GM12878 (cell line): ENCODE results near the gene RHPN2. TPM values are rescaled to one million over a fixed set of nuclear protein-coding genes. Genes with fewer than 3 reads are reported as not detected.
"Not testable (repeated sequence)": the region's sequence is repeated elsewhere in the genome, so short reads cannot be mapped to it uniquely, and the experiment has no call there.

Source experiments
- ATAC-seq: fragments of 200-7000 bp; cut with Tn5 transposase; 3 replicates; pipeline ENCODE4 v1.9.1; 2020; ENCODE audit warnings: mild to moderate bottlenecking, moderate library complexity
- BruUV-seq: library from RNA; stranded (reverse); fragments of 400-500 nt; replicated peaks from 2 replicates; lab custom pipeline; 2021; lab: Mats Ljungman, UMichigan
- CTCF ChIA-PET: fragments of 300-600 bp; sonication (Branson Sonifier 250); formaldehyde crosslinking; extraction: SDS; loops from one replicate; lab custom pipeline; 2021; ENCODE audit warnings: inconsistent platforms; lab: Yijun Ruan, JAX
- POLR2A ChIA-PET: fragments of 350-600 bp; formaldehyde crosslinking; extraction: SDS; loops from one replicate; lab custom pipeline; 2021; ENCODE audit warnings: inconsistent platforms; lab: Charles Lee
- RAD21 ChIA-PET: fragments of 300-600 bp; sonication (Branson Sonifier 250); formaldehyde crosslinking; loops from one replicate; lab custom pipeline; 2023; ENCODE audit warnings: antibody characterized with exemption; ENCODE audit not compliant: unreplicated experiment; lab: Charles Lee
- SMC1A ChIA-PET: fragments of 300-600 bp; sonication (Branson Sonifier 250); formaldehyde crosslinking; loops from one replicate; lab custom pipeline; 2023; ENCODE audit not compliant: unreplicated experiment, uncharacterized antibody; lab: Charles Lee
- DNase-seq: peaks from one replicate; pipeline ENCODE4 v3.0.0-alpha.2; 2011; ENCODE audit warnings: low read depth, low spot score
- FAIRE-seq: peaks from 3 replicates; lab custom pipeline; 2011; peaks lifted over from hg19 to GRCh38; lab: Jason Lieb, UNC
- H2AFZ ChIP-seq: 2 replicates; pipeline ENCODE4 v1.6.0; 2011; ENCODE audit warnings: low read depth, low read length, control low read depth; ENCODE audit not compliant: control insufficient read depth
- H3K27ac ChIP-seq: 2 replicates; pipeline ENCODE4 v1.5.1; 2011; ENCODE audit warnings: control low read depth; ENCODE audit not compliant: control insufficient read depth, insufficient read depth
- H3K27me3 ChIP-seq, 2 experiments: replicated peaks in 1 of 2; 2 replicates each; pipeline versions ENCODE4 v1.6.0 to v1.6.1; 2011; ENCODE audit warnings: low read length in 1 of 2; ENCODE audit not compliant: control insufficient read depth in 2 of 2, insufficient read depth in 2 of 2
- H3K36me3 ChIP-seq, 2 experiments: 2 replicates each; pipeline ENCODE4 v1.5.1; 2011; ENCODE audit warnings: low read length in 1 of 2; ENCODE audit not compliant: control insufficient read depth in 2 of 2, insufficient read depth in 2 of 2
- H3K4me1 ChIP-seq: 2 replicates; pipeline ENCODE4 v1.6.1; 2011; ENCODE audit warnings: mild to moderate bottlenecking, low read length, moderate library complexity, mixed read lengths; ENCODE audit not compliant: control insufficient read depth, insufficient read depth
- H3K4me2 ChIP-seq: 2 replicates; pipeline ENCODE4 v1.6.0; 2011; ENCODE audit warnings: control low read depth; ENCODE audit not compliant: control insufficient read depth, insufficient read depth
- H3K4me3 ChIP-seq: fragments of 200-600 bp; sonication (generic); 2 replicates; pipeline ENCODE4 v1.5.1; 2016
- H3K79me2 ChIP-seq: 2 replicates; pipeline ENCODE4 v1.6.0; 2011; ENCODE audit warnings: low read length; ENCODE audit not compliant: control insufficient read depth, insufficient read depth
- H3K9ac ChIP-seq: 2 replicates; pipeline ENCODE4 v1.8.0; 2011; ENCODE audit warnings: low read length, control low read depth, mixed read lengths; ENCODE audit not compliant: control insufficient read depth, insufficient read depth
- H3K9me3 ChIP-seq: replicated peaks from 3 replicates; pipeline ENCODE4 v1.5.1; 2011; ENCODE audit warnings: mild to moderate bottlenecking, low read length; ENCODE audit not compliant: control insufficient read depth, insufficient read depth
- H4K20me1 ChIP-seq: 2 replicates; pipeline ENCODE4 v1.6.0; 2011; ENCODE audit not compliant: control insufficient read depth, insufficient read depth
- ASH2L ChIP-seq: fragments of 300-600, 200-600 bp; sonication (generic); IDR thresholded peaks from 2 replicates; pipeline ENCODE4 v1.6.1; 2017; ENCODE audit warnings: low read depth, mild to moderate bottlenecking, borderline replicate concordance
- CBX3 ChIP-seq: fragments of 200-600 bp; sonication (generic); IDR thresholded peaks from 2 replicates; pipeline ENCODE4 v1.6.1; 2016; ENCODE audit warnings: low read depth, borderline replicate concordance
- MYB ChIP-seq: fragments of 150-350 bp; IDR thresholded peaks from 2 replicates; pipeline ENCODE4 v1.6.1; 2014; ENCODE audit warnings: mild to moderate bottlenecking, low read depth, low read length, borderline replicate concordance
- NRF1 ChIP-seq: conservative IDR thresholded peaks from 2 replicates; pipeline ENCODE4 v1.6.1; 2011; ENCODE audit warnings: mild to moderate bottlenecking, low read depth, low read length, improper control_type of control experiment
- POLR2A ChIP-seq: IDR thresholded peaks from 2 replicates; pipeline ENCODE4 v1.6.1; 2011; ENCODE audit warnings: low read depth, mild to moderate bottlenecking, low read length
- POU2F2 ChIP-seq: IDR thresholded peaks from 3 replicates; pipeline ENCODE4 v1.6.1; 2011; ENCODE audit warnings: low read depth, mild to moderate bottlenecking, low read length, borderline replicate concordance
- SMAD5 ChIP-seq: IDR thresholded peaks from 2 replicates; pipeline ENCODE4 v1.6.1; 2016; ENCODE audit warnings: antibody characterized with exemption, low read depth
- SP1 ChIP-seq: IDR thresholded peaks from one replicate; pipeline ENCODE4 v1.6.1; 2011; ENCODE audit warnings: low read depth, low read length
- SRF ChIP-seq, 2 experiments: IDR thresholded peaks; 2 replicates each; pipeline ENCODE4 v1.6.1; 2011; ENCODE audit warnings: low read depth in 2 of 2, low read length in 2 of 2, mild to moderate bottlenecking in 1 of 2, moderate library complexity in 1 of 2
- STAT1 ChIP-seq: fragments of 450-650 bp; conservative IDR thresholded peaks from 2 replicates; pipeline ENCODE4 v1.6.1; 2014; ENCODE audit warnings: antibody characterized with exemption, mild to moderate bottlenecking
- SUPT20H ChIP-seq: IDR thresholded peaks from 2 replicates; pipeline ENCODE4 v1.6.1; 2011; ENCODE audit warnings: low read depth, mild to moderate bottlenecking, low read length, moderate library complexity, borderline replicate concordance; ENCODE audit not compliant: control insufficient read depth
- ZZZ3 ChIP-seq: IDR thresholded peaks from 2 replicates; pipeline ENCODE4 v1.6.1; 2011; ENCODE audit warnings: low read depth; ENCODE audit not compliant: control insufficient read depth, insufficient read length
- WGBS: methylation state at CpG from one replicate; pipeline ENCODE4 v1.1.6; 2016; ENCODE audit warnings: low lambda C conversion rate; ENCODE audit not compliant: insufficient replicate concordance, insufficient coverage; ENCODE audit errors: missing lambda C conversion rate; 5-methylcytosine and 5-hydroxymethylcytosine counted together
- in situ Hi-C: fragments of 300-500 bp; cut with MboI; formaldehyde crosslinking; loops from 9 replicates; pipeline ENCODE4 v1.14.3; 2018; ENCODE audit warnings: mixed read lengths
- intact Hi-C: fragments of 100-400 bp; cut with micrococcal nuclease; formaldehyde crosslinking; loops from one replicate; pipeline ENCODE4 v1.14.2; 2022; ENCODE audit not compliant: unreplicated experiment
- polyA plus RNA-seq, 11 experiments: library from polyadenylated mRNA; depleted of rRNA in 4 of 11; unstranded in 6 of 11; stranded (reverse) in 5 of 11; fragments of >200 nt; fragmentation: Nextera tagmentation in 4 of 11; fragmentation: Illumina TruSeq in 1 of 11; extraction: Ambion mirVana in 4 of 11; extraction: Trizol in 1 of 11; gene quantifications; 1 replicate in 1 of 11; 2 replicates in 10 of 11; pipeline versions ENCODE4 v1.2.1 to v1.2.3, GENCODE V29; 2011 to 2016; ENCODE audit warnings: inconsistent platforms in 2 of 11, missing spikeins in 2 of 11, low read depth in 1 of 11
- total RNA-seq, 4 experiments: library from RNA; depleted of rRNA in 3 of 4; stranded (reverse); fragments of >200 nt in 3 of 4; fragmentation: Illumina TruSeq in 1 of 4; extraction: Trizol in 1 of 4; gene quantifications; 2 replicates each; pipeline versions ENCODE4 v1.2.1 to v1.2.3, GENCODE V29; 2013 to 2021
- TF ChIP-seq, protein P1 (sequence below): fragments of 450-650 bp; IDR thresholded peaks from 2 replicates; pipeline ENCODE4 v1.6.1; 2018; ENCODE audit warnings: borderline replicate concordance, mild to moderate bottlenecking; ENCODE audit not compliant: partially characterized antibody

The RHPN2 gene
- total and polyA plus RNA-seq, 10 of the 15 experiments (the other 5 are each of a cell fraction or from before 2014, with no cell fraction given) = 0.71 to 7.4 (median 3.7) TPM

DNA sequence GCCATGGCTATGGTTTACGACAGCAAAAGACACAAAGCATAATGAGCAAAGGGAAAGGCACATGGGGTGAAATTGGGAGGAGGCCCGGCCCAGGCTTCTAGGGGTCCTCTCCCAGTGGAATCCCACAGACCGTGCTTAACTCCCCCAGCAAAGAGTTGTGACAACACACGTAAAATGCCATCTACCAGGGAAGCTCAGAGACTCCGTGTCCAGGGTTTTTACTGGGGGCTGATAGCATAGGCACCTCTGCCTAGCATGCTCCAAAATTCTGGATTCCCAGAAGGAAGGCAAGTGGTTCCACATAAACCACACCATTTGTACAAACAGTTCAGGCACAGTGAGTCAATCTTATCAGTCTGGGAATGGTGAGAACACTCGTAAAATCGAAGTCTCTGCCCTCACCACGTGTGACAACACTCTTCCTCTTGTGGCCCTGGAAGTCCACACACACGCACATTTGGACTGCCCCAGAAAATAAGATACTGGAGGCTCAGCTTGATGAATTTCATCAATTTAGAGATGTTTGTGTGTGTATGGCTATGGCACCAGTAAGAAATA, 34.9 kb downstream of the RHPN2 start:
- BruUV-seq = no TSS peak
- CTCF ChIA-PET = no interaction called here
- no peak for FAIRE-seq

DNA sequence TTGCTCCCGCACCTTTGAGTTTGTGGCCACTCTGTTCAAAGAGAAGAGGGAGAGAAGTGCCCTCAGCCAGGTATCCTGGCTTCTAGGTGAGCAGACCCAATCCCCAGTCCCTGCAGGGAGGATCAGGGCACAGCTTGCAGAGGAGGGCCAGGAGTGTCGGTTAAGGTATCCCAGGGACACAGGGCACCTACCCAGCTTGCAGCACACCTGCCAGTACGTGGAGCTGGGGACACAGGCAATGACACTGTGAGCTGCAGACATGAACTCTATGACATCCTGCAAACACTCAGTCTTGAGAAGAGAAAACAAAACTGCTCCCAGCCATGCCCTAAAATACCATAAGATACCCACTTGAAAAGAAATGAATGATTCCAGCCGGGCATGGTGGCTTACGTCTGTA, 38.1 kb downstream of the RHPN2 start:
- WGBS = 62% methylated on average over 5 of the region's 5 CpGs
- H4K20me1 ChIP-seq, H3K9ac ChIP-seq, H2AFZ ChIP-seq, POLR2A ChIA-PET, H3K4me3 ChIP-seq, H3K79me2 ChIP-seq, RAD21 ChIA-PET, intact Hi-C loops, FAIRE-seq, H3K4me1 ChIP-seq, H3K9me3 ChIP-seq, SMC1A ChIA-PET, DNase-seq, H3K4me2 ChIP-seq, H3K36me3 ChIP-seq, in situ Hi-C loops, H3K27ac ChIP-seq, CTCF ChIA-PET, BruUV-seq, H3K27me3 ChIP-seq, ATAC-seq: not testable (repeated sequence)

More for the DNA sequence above, 34.9 kb downstream of the RHPN2 start:
- no peak overlapping the region for H2AFZ ChIP-seq
- H3K79me2 ChIP-seq = no peaks in the 10 kb centered on the region
- intact Hi-C loops (no loop called here), in situ Hi-C loops (no loop called here)
- H3K9me3 ChIP-seq = no peaks in the 10 kb centered on the region
- ChIA-PET SMC1A (no interaction called here), RAD21 (no interaction called here), POLR2A (no interaction called here)
- H3K27ac ChIP-seq = no peak overlapping the region
- no peaks in the 10 kb centered on the region for H3K4me1 ChIP-seq
- H3K36me3 ChIP-seq = no peaks in the 10 kb centered on the region; a peak in 1 of 4 replicates
- no peak overlapping the region for H3K4me3 ChIP-seq
- H3K9ac ChIP-seq = no peak overlapping the region
- no peaks in the 10 kb centered on the region for H3K27me3 ChIP-seq
- H3K4me2 ChIP-seq = no peak overlapping the region
- no peak for TF ChIP-seq SP1
- no peak for TF ChIP-seq POU2F2
- TF ChIP-seq STAT1 = no peak
- TF ChIP-seq MYB = no peak
- TF ChIP-seq SMAD5 = no peak
- TF ChIP-seq NRF1 = no peak
- TF ChIP-seq POLR2A = no peak
- TF ChIP-seq, protein P1, sequence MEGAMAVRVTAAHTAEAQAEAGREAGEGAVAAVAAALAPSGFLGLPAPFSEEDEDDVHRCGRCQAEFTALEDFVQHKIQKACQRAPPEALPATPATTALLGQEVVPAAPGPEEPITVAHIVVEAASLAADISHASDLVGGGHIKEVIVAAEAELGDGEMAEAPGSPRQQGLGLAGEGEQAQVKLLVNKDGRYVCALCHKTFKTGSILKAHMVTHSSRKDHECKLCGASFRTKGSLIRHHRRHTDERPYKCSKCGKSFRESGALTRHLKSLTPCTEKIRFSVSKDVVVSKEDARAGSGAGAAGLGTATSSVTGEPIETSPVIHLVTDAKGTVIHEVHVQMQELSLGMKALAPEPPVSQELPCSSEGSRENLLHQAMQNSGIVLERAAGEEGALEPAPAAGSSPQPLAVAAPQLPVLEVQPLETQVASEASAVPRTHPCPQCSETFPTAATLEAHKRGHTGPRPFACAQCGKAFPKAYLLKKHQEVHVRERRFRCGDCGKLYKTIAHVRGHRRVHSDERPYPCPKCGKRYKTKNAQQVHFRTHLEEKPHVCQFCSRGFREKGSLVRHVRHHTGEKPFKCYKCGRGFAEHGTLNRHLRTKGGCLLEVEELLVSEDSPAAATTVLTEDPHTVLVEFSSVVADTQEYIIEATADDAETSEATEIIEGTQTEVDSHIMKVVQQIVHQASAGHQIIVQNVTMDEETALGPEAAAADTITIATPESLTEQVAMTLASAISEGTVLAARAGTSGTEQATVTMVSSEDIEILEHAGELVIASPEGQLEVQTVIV = no peak
- TF ChIP-seq SUPT20H = no peak
- no peak for TF ChIP-seq ZZZ3
- TF ChIP-seq SRF (IDR thresholded peaks at IDR 0.05; ENCODE audit: low read depth in 2 of 2, low read length in 2 of 2) = no peak
- no peak for TF ChIP-seq CBX3
- no peak for TF ChIP-seq ASH2L
- no peak for ATAC-seq
- 72% methylated on average over 9 of the region's 9 CpGs for WGBS
- DNase-seq = no peak
- no peaks in the 10 kb centered on the region for H4K20me1 ChIP-seq
